Activated CD8-positive, alpha-beta memory T cell treated with anti-CD3 and anti-CD28 coated beads, Interleukin-2, amount 50 U/mL, for 4 hours (primary cell): ENCODE results near the gene COL9A1.

Experiments
- DNase-seq: peaks from one replicate; pipeline ENCODE4 v3.0.0-alpha.2; 2020

Gene COL9A1

GRCh38 chr6:70285201-70285600, 17.7 kb downstream of the COL9A1 start:
- DNase-seq: no peak

DNA sequence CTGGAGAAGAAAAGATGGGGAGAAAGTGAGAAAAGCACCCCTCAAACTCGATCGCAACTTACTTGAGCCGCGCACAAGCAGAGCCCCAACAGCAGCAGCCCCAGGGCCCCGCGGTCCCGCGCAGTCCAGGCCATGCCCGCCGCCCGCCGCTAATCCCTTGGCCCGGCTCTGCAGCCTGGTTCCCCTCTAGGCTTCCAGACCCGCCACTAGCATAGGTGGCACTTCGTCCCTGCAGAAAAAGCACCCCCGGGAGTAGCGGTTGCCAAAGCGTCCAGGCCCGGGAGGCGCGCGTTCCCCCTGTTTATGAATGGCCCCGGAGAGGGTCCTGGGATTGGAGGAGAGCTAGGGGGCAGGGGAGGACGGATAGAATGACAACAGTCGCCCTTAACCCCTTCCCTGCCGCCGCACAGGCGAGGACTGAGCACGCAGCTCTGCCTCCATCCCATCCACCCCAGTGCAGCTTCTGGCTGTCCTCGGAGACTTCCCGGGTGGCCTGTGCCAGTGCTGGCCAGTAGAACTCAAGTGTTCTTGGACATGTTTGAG, 19.9 kb downstream of the COL9A1 start:
- no peak for DNase-seq

DNA sequence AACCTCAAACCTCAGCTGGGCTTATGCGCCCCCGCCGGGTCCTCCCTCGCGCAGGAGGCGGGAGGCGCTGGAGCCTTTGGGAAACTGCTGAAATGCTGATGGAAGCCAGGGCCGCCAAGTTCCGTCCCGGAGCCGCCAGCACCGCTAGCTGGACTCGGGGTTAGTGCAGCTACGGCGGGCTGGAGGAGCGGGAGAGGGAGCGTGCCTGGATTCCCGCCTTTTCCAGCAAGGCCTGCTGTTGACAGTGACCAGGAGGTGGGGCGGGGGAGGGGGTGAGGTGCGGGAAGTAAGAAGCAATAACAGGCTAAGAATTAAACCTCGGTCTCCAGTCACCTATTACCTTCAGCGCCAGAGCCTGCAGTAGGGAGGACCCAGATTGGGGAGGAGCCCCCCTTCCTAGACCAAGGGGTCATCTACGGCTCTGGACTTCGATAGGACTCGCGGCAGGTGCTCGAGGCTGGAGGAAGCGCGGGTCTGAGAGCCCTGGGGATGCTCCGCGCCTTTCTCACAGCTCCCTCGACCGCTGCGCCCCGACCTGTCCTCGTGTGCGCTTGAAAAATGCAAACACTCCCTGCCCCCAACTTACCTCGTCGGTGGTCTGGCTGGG, 20.5 kb downstream of the COL9A1 start:
- DNase-seq: no peak

GRCh38 chr6:70281923-70282311, 21.0 kb downstream of the COL9A1 start:
- DNase-seq: no peak

GRCh38 chr6:70280400-70280853, 22.5 kb downstream of the COL9A1 start:
- DNase-seq: no peak

DNA sequence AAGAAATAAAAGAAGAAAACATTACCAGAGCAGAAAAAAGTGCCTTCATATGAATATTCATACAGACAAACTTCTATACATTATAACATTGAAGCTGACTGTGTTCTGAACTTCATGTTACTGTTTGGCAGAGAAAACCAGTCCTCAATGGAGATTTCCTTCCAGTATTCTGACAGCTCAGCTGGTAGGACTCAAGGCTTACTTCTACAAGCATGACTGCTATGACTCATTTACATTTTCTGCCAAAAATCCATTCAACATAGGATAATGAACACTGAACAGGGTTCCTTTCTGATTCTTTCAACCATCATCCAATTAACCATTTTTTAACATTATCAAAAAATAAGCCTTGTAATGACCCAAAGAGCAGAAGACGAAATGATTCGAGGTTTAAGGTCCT, 25.4 kb downstream of the COL9A1 start:
- DNase-seq: no peak

DNA sequence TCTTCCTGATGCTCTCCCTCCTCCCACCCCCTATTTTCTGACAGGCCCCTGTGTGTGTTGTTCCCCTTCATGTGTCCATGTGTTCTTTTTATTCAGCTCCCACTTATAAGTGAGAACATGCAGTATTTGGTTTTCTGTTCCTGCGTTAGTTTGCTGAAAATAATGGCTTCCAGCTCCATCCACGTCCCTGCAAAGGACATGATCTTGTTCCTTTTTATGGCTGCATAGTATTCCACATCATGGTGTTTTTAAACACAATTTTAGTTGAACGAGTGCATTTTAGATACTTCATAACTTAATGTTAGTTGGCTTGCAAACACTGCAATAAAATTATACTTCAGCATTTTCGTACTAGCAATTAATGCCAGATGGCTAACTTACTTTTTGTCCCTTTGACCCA, 28.5 kb downstream of the COL9A1 start:
- DNase-seq: no peak

- no peak for DNase-seq
Observed at GRCh38 chr6:70272071-70272470, 30.8 kb downstream of the COL9A1 start.

- DNase-seq: no peak
Observed at GRCh38 chr6:70270287-70271005, 32.4 kb downstream of the COL9A1 start.

DNA sequence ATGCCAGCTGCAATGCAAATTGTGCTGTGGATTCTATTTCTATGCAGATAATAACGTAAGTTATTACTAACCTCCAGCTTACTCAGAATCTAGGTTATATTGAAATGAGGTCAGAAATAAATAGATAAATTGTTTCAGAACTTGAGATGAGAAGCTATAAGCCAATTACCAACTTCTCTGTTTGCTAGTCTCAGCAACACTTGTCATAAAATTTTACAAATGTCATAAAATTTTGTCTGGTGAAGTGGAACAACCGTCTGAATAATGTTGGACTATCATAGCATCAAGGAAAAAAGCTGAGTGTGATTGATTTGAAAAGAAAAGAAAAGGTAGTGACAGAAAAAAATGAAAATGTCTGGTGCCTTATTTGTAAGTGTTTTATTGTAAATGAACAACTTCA, 36.7 kb downstream of the COL9A1 start:
- no peak for DNase-seq

DNA sequence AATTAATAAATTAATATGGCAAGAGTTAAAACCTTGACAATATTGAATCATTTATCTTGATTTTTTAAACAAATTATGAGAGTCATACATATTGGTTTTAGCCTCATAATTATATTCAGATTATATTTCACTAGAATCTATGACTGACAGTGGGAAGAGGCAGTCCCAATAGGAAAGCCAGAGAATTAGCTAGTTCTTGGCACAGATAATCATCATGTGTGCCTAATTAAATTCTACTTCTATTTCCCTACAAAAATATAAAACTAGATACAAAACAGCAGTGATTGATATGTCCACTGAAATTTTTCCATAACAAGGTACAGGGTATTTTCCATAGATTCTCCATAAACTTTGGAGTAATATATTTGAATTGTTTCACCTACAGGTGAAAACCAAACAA, 38.6 kb downstream of the COL9A1 start:
- no peak for DNase-seq

- no peak for DNase-seq
Observed at GRCh38 chr6:70258483-70258882, 44.4 kb downstream of the COL9A1 start.

DNA sequence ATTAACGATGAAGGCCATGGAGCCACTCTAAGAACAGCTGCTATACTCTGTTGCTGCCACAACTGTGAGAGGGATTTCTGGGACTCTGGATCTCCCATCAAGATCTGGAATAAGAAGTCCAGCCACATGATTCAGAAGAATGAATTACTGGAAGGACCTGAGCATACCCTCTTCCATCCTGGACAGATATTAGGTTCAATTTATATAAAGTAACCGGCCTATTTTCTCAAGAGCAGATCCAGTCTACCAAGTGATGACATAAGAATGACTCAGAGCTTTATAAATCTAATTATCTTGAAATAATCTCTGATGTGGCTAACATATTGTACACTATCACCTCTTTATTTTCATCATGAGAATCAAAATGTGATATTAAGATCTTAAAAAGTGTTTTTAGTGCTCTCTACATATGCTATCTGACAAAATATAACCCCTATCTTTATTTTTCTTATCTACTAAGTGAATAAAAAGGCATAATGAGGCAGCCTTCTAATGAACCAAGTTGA, 45.1 kb downstream of the COL9A1 start:
- DNase-seq: no peak

GRCh38 chr6:70254784-70255183, 48.1 kb downstream of the COL9A1 start:
- DNase-seq: no peak

GRCh38 chr6:70253923-70254322, 49.0 kb downstream of the COL9A1 start:
- no peak for DNase-seq

DNA sequence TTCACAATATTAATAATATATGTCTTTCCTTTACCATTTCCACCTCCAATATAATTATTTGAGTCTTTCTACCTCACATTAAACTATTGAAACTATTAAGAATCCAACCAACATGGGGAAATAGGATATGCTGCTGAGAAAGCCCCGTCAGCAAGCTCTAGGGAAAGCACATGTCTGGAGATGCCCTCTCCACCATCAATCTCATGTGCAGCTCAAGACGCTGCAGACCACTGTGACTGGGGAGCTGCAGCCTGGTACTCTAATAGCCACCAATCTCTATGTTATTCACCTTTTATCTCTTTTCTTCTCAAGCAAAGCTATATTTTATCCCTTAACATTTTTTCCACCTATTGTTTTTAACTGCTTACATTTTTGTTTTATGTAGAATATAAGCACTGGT, 50.3 kb downstream of the COL9A1 start:
- DNase-seq: no peak

GRCh38 chr6:70246118-70246517, 56.8 kb downstream of the COL9A1 start:
- no peak for DNase-seq

GRCh38 chr6:70241991-70242420, 60.9 kb downstream of the COL9A1 start:
- no peak for DNase-seq

DNA sequence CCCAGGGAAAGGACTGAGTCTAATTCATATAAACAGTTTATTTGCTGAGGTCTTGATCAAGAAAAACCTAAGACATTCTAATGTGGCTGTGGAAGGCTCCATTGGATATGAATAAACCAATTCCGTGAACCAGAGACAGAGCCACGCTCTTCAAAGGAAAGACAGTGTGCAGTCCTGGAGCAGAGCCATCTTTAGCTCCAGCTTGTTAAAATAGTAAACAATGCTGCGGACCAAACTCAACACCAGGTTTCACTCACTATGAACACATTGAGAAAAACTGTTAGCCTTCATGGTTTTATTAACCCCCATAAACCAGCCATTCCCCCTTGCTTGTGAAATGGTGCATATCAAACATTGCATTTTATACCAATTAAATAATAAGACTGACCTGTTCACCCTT, 61.9 kb downstream of the COL9A1 start:
- no peak for DNase-seq

- no peak for DNase-seq
Observed at GRCh38 chr6:70236343-70236742, 66.5 kb downstream of the COL9A1 start.

- DNase-seq: no peak
Observed at GRCh38 chr6:70234561-70235236, 68.2 kb downstream of the COL9A1 start.

DNA sequence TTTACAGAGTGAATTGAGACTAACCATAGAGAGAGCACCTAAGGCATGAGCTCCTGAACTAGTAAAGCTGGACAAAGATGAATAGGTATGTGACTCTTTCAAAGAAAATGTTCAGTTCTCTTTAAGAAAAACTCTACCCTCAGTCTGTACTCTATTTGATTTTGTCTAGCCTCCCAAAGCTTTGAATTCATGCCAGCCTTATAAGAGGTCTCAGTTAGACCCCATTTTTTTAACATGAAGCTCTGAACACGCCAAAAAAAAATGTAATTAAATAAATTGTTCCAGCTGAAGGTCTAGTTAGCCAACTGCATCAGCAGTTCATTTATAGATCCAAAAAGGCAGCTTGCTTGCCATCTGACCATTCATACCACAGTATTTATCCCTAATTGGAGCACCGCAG, 71.6 kb downstream of the COL9A1 start:
- DNase-seq: no peak

DNA sequence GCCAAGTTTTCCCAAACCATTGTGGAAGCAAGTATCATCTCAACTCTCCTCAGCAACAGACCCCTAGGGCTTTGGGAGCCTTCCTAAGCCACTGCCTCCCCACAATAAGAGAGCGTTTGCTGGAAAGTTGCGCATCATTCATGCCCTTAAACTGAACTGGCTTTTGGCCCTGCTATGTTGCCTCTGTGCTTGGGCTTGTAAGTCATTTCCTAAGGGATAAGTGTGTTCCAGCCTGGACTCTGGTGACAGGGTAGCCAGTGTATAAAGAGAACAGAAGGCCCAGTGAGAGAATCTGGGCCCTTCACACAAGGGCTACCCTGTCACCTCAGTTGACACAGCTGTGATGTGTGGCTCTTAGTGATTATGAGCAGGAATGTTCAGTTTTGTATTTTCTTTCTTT, 77.8 kb downstream of the COL9A1 start:
- DNase-seq: no peak

DNA sequence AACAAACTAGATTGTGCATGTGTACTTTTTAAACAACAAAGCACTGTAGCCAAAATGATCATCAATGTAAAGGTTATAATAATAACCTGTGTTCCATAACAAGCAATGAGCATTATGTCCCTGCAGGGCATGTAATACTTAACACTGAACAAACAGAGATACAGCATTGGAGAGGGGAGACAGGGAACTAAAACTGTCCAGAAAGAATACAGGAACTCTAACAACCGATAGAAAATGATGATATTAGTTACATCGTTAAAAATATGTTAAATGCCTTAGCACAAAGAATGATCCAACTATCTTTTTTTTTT, 80.5 kb downstream of the COL9A1 start:
- DNase-seq: no peak
